Activated CD4-positive, alpha-beta T cell treated with anti-CD3 and anti-CD28 coated beads, Interleukin-2, Interleukin-4, amounts not matched to agents 100 ng/mL and 50 ng/mL, durations not matched to agents 16 hours and 8 hours (primary cell): Measurements from ENCODE around the gene BCAS1.
A peak's percentile ranks its signal among the peaks of the same experiment; 100 is the strongest.

Experiments used
- DNase-seq: peaks from one replicate; pipeline ENCODE4 v3.0.0-alpha.2; 2020; ENCODE audit warnings: low spot score

BCAS1 gene

GRCh38 chr20:53904261-53904660 is 166.1 kb downstream of the BCAS1 start:
- no peak for DNase-seq

GRCh38 chr20:53903652-53903987 is 166.8 kb downstream of the BCAS1 start:
- DNase-seq = peak; percentile 51

- no peak for DNase-seq
Measured at GRCh38 chr20:53902968-53903651, 167.3 kb downstream of the BCAS1 start.

- no peak for DNase-seq
Measured at GRCh38 chr20:53901497-53902096, 168.8 kb downstream of the BCAS1 start.

GRCh38 chr20:53901064-53901463 is 169.3 kb downstream of the BCAS1 start:
- DNase-seq = no peak

GRCh38 chr20:53900380-53900999 is 169.9 kb downstream of the BCAS1 start:
- no peak for DNase-seq

- DNase-seq = peak; percentile 92
Measured at GRCh38 chr20:53899351-53900167, 170.8 kb downstream of the BCAS1 start.

GRCh38 chr20:53898556-53898931 is 171.8 kb downstream of the BCAS1 start:
- no peak for DNase-seq

GRCh38 chr20:53897884-53898555 is 172.4 kb downstream of the BCAS1 start:
- DNase-seq = no peak

GRCh38 chr20:53896647-53897046 is 173.7 kb downstream of the BCAS1 start:
- DNase-seq = no peak

GRCh38 chr20:53896041-53896440 is 174.4 kb downstream of the BCAS1 start:
- no peak for DNase-seq

GRCh38 chr20:53895385-53895755 is 175.0 kb downstream of the BCAS1 start:
- no peak for DNase-seq

- no peak for DNase-seq
Measured at GRCh38 chr20:53894707-53895384, 175.5 kb downstream of the BCAS1 start.
